A673 (cell line): ENCODE results near the gene OVCH2. TPM values are rescaled to one million over a fixed set of nuclear protein-coding genes. Genes with fewer than 3 reads are reported as not detected.

ENCODE experiments used
- BruUV-seq: library from RNA; stranded (reverse); fragments of 400-500 nt; replicated peaks from 2 replicates; lab custom pipeline; 2021; lab: Mats Ljungman, UMichigan
- CTCF ChIA-PET: fragments of 300-600 bp; sonication (Branson Sonifier 250); formaldehyde crosslinking; loops from one replicate; lab custom pipeline; 2022; ENCODE audit warnings: antibody characterized with exemption; lab: Charles Lee
- POLR2A ChIA-PET: fragments of 300-600 bp; sonication (Branson Sonifier 250); formaldehyde crosslinking; loops from one replicate; lab custom pipeline; 2022; ENCODE audit warnings: antibody characterized with exemption; ENCODE audit not compliant: low non-redundant PET; lab: Charles Lee
- DNase-seq: peaks from one replicate; pipeline ENCODE4 v3.0.0-alpha.2; 2015; ENCODE audit warnings: low spot score
- H3K27ac ChIP-seq: fragments of 200-600 bp; sonication (generic); 2 replicates; pipeline ENCODE4 v1.5.1; 2016; ENCODE audit warnings: mixed run types, low read depth, mild to moderate bottlenecking, mixed read lengths, antibody characterized with exemption, low read length; ENCODE audit not compliant: poor library complexity, severe bottlenecking
- H3K27me3 ChIP-seq: fragments of 200-600 bp; sonication (generic); replicated peaks from 2 replicates; pipeline ENCODE4 v1.6.1; 2017; ENCODE audit warnings: mixed run types, low read depth, mild to moderate bottlenecking, mixed read lengths, antibody characterized with exemption, low read length; ENCODE audit not compliant: insufficient read depth, poor library complexity
- H3K36me3 ChIP-seq: fragments of 200-600 bp; sonication (generic); 2 replicates; pipeline ENCODE4 v1.6.1; 2016; ENCODE audit warnings: mixed run types, mild to moderate bottlenecking, mixed read lengths, antibody characterized with exemption, low read length; ENCODE audit not compliant: insufficient read depth, poor library complexity, severe bottlenecking
- H3K4me1 ChIP-seq: fragments of 200-600 bp; sonication (generic); 2 replicates; pipeline ENCODE4 v1.6.1; 2017; ENCODE audit warnings: mixed run types, mild to moderate bottlenecking, mixed read lengths, antibody characterized with exemption, low read length; ENCODE audit not compliant: insufficient read depth, poor library complexity, severe bottlenecking
- H3K4me3 ChIP-seq: fragments of 200-600 bp; sonication (generic); 2 replicates; pipeline ENCODE4 v1.5.1; 2016; ENCODE audit warnings: low read depth, mixed run types, mild to moderate bottlenecking, mixed read lengths, low read length; ENCODE audit not compliant: poor library complexity, severe bottlenecking
- H3K9me3 ChIP-seq: fragments of 200-600 bp; sonication (generic); 2 replicates; pipeline ENCODE4 v1.6.1; 2016; ENCODE audit warnings: mixed run types, low read depth, mild to moderate bottlenecking, mixed read lengths, antibody characterized with exemption, low read length; ENCODE audit not compliant: poor library complexity, severe bottlenecking
- EZH2 ChIP-seq: fragments of 200-600 bp; sonication (generic); IDR thresholded peaks from 2 replicates; pipeline ENCODE4 v1.6.1; 2017; ENCODE audit warnings: borderline replicate concordance, low read depth, mild to moderate bottlenecking, mixed read lengths, antibody characterized with exemption, low read length; ENCODE audit not compliant: poor library complexity, severe bottlenecking
- intact Hi-C: fragments of 100-400 bp; cut with micrococcal nuclease; formaldehyde crosslinking; loops from one replicate; pipeline ENCODE4 v1.10.0; 2022; ENCODE audit not compliant: unreplicated experiment
- total RNA-seq: library from RNA; stranded (reverse); gene quantifications from 2 replicates; pipeline ENCODE4 v1.2.3, GENCODE V29; 2021
- TF ChIP-seq, protein P1 (sequence below): fragments of 300-800, 200-600 bp; sonication (generic); conservative IDR thresholded peaks from 2 replicates; pipeline ENCODE4 v1.5.1; 2017; ENCODE audit warnings: low read depth, mild to moderate bottlenecking, antibody characterized with exemption, low read length, moderate library complexity, mixed read lengths

Gene OVCH2
- total RNA-seq, 1 experiment from 2014 or later, result not detected

DNA sequence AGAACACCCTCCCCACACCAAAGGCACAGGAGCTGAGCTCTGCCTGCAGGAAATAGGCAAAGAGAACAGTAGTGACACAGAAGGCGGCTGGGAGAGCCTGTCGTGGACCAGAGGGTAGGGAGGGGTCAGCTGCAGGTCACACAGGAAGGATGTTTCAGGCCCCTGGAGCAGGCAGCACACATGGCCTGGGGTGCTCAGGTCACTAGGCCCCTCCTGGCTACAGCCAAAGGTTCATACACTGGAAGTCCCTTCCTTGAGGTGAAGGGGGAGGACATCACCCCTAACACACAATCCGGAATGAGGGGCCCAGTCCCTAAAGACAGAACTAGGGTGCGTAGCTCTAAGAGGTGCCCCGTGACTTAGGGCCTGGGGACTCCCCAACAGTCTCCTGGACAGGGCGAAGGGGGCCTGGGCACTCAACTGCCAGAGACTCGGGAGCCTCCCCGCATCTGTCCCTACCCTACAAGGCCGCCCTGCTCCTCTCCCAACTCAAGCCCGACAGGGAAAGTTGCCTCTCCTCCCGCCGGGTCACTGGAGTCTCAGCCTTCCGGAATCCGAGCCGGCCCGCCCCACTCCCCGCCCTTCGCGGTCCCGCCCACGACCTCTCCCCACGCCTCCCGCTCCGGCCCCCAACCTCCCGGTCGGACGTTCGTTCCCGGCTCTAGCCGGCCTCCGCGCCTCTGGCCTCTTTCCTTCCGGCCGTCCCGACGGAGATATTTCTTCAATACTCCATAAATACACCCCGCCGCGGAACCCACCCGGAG is 33.1 kb downstream of the OVCH2 start, which contains the start of gene CYB5R2:
TSS of gene CYB5R2 (minus strand) at position 541 of the 764 bp plus-strand sequence. CDS start 675 bp downstream, outside the sequence.
- Histone ChIP-seq H3K4me3 (peak within 1 kb of the TSS; percentile 17), H3K27ac (no peak within 1 kb of the TSS), H3K9me3 (no peaks in the 10 kb centered on the region), H3K4me1 (no peaks in the 10 kb centered on the region), H3K36me3 (no peaks in the 10 kb centered on the region), H3K27me3 (peaks cover 22% of the 10 kb centered on the region)
- CTCF ChIA-PET, result no interaction called here
- BruUV-seq, result no TSS peak
- intact Hi-C loops, result loop anchor here (5.0 kb wide), 1 partner anchor 1286 kb away; no protein-coding TSS in a partner anchor
- POLR2A ChIA-PET, result no interaction called here
- TF ChIP-seq, protein P1, sequence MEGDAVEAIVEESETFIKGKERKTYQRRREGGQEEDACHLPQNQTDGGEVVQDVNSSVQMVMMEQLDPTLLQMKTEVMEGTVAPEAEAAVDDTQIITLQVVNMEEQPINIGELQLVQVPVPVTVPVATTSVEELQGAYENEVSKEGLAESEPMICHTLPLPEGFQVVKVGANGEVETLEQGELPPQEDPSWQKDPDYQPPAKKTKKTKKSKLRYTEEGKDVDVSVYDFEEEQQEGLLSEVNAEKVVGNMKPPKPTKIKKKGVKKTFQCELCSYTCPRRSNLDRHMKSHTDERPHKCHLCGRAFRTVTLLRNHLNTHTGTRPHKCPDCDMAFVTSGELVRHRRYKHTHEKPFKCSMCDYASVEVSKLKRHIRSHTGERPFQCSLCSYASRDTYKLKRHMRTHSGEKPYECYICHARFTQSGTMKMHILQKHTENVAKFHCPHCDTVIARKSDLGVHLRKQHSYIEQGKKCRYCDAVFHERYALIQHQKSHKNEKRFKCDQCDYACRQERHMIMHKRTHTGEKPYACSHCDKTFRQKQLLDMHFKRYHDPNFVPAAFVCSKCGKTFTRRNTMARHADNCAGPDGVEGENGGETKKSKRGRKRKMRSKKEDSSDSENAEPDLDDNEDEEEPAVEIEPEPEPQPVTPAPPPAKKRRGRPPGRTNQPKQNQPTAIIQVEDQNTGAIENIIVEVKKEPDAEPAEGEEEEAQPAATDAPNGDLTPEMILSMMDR, result no peak
- TF ChIP-seq EZH2, result no peak
- no peak for DNase-seq

- Histone ChIP-seq H3K27me3 (peaks cover 22% of the 10 kb centered on the region), H3K36me3 (no peaks in the 10 kb centered on the region), H3K4me3 (no peak overlapping the region), H3K4me1 (no peaks in the 10 kb centered on the region), H3K27ac (no peak overlapping the region), H3K9me3 (no peaks in the 10 kb centered on the region)
- no TSS peak for BruUV-seq
- intact Hi-C loops, result loop anchor here (5.0 kb wide), 1 partner anchor 1285 kb away; no protein-coding TSS in a partner anchor
- POLR2A ChIA-PET, result no interaction called here
- no peak for TF ChIP-seq EZH2
- TF ChIP-seq, protein P1, result no peak
- CTCF ChIA-PET, result no interaction called here
- no peak for DNase-seq
Measured at GRCh38 chr11:7672276-7672959, 33.9 kb downstream of the OVCH2 start.

DNA sequence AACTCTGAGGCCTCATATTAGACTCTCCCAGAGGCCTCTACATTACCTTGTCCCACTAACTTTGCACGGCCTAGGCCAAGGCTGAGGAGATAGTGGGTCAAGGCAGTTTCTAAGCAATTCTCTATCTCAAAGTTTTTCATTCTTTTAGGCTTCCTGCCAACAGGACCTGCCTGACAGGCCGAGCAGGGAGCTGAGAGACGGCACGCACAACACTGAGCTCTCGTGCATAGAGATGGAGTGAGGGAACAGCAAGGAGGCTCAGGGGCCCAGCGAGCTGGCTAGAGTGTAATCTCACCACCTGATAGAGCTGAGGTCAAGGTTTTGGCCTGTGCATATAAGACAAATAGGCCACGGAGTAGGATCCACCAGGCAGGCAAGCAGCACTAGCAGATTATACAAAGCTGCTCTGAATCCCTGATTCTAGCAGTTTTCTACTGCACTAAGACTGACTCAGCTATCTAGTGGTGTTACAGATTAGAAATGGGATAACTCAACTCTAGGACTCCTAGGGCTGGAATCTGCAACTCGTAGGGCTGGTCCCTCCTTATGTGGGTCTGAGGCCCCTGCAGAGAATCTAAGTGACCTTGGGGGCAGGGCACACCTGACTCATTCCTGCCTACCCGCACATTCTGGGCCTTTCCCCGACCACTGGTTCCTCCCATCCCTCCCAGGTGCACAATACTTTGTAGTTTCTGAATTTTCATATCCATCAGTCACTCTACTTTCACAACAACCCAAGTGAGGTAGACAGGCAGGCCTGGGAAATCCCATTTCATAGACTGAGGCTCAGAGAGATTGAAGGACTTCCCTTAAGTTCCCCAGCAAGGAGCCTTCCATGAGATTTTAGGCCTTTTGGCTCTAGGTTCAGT is 34.7 kb downstream of the OVCH2 start:
- CTCF ChIA-PET, result no interaction called here
- no peak for DNase-seq

More for the DNA sequence above, 34.7 kb downstream of the OVCH2 start:
- H3K4me1 ChIP-seq, result no peaks in the 10 kb centered on the region
- TF ChIP-seq, protein P1, result no peak
- TF ChIP-seq EZH2, result no peak
- no peaks in the 10 kb centered on the region for H3K36me3 ChIP-seq
- intact Hi-C loops, result loop anchor here (5.0 kb wide), 1 partner anchor 1284 kb away; no protein-coding TSS in a partner anchor
- H3K4me3 ChIP-seq, result no peak overlapping the region
- H3K9me3 ChIP-seq, result no peaks in the 10 kb centered on the region
- peaks cover 22% of the 10 kb centered on the region for H3K27me3 ChIP-seq
- H3K27ac ChIP-seq, result no peak overlapping the region
- BruUV-seq, result no TSS peak
- POLR2A ChIA-PET, result interaction anchor here (0.5 kb wide), 1 partner anchor 100 kb away, joined by 3 read pairs; no protein-coding TSS in a partner anchor
